ENCODE measurements around the gene MUC5B. TPM values are rescaled to one million over a fixed set of nuclear protein-coding genes. Genes with fewer than 3 reads are reported as not detected.

The MUC5B gene
- total RNA-seq, 1 donor from 2014 or later: not detected

DNA sequence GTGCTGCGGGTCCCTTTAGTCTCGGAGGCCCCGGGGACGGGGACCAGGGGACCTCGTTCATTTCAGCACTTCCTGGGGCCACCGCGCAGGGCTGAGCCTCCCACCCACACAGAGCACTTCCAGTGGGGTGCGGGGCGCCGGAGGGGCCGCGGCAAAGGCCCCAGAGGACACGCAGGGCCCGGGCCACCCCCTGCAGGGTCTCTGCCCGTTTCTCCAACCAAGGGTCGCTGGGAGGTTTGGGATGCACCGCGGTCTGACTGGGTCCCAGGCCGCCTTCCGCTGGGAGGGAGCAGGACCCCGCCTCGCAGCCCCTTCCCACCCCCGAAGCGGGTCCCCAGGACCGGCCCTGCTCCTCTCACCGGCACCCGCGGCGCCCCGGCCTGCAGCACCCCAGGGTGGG lies 49.1 kb downstream of the MUC5B start:
- Mint-ChIP-seq H3K4me1 (ENCODE audit: low read depth) (no peaks in the 10 kb centered on the region), H3K9me3 (ENCODE audit: low read depth) (no peaks in the 10 kb centered on the region), H3K4me3 (ENCODE audit: low read depth) (no peak overlapping the region), H3K27me3 (no peaks in the 10 kb centered on the region), H3K27ac (no peak overlapping the region), H3K36me3 (ENCODE audit: insufficient read depth) (peaks cover 6% of the 10 kb centered on the region)
- TF ChIP-seq CTCF (IDR thresholded peaks at IDR 0.05; ENCODE audit: unreplicated experiment): no peak
- no peak for DNase-seq (ENCODE audit: low spot score, unreplicated experiment)

GRCh38 chr11:1272531-1272930 lies 49.7 kb downstream of the MUC5B start:
- Mint-ChIP-seq H3K9me3 (ENCODE audit: low read depth) (no peaks in the 10 kb centered on the region), H3K27me3 (no peaks in the 10 kb centered on the region), H3K4me3 (ENCODE audit: low read depth) (no peak overlapping the region), H3K27ac (no peak overlapping the region), H3K36me3 (ENCODE audit: insufficient read depth) (peaks cover 8% of the 10 kb centered on the region), H3K4me1 (ENCODE audit: low read depth) (no peaks in the 10 kb centered on the region)
- DNase-seq (ENCODE audit: low spot score, unreplicated experiment): no peak
- no peak for TF ChIP-seq CTCF (IDR thresholded peaks at IDR 0.05; ENCODE audit: unreplicated experiment)

DNA sequence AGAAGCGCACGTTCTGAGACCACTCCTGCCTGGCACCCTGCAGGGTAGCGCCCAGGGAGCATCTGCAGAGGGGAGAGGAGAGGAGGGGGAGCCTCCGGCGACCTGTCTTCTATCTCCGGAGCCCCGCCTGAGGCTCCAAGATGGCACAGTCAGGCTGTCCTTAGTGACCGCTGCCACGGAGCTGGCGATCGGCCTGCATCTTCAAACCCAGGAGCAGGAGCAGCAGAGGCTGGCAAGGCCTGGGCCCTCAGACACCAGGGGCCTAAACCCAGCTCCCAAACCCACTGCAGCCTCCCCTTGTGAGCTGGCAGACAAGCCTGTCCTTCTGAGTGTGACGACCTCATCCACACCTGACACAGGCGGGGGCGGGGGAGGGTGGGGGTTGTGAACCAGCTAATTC lies 51.6 kb downstream of the MUC5B start:
- DNase-seq (ENCODE audit: low spot score, unreplicated experiment): no peak
- Mint-ChIP-seq H3K27me3 (no peaks in the 10 kb centered on the region), H3K27ac (no peak overlapping the region), H3K4me3 (ENCODE audit: low read depth) (no peak overlapping the region), H3K9me3 (ENCODE audit: low read depth) (no peaks in the 10 kb centered on the region), H3K36me3 (ENCODE audit: insufficient read depth) (peaks cover 9% of the 10 kb centered on the region), H3K4me1 (ENCODE audit: low read depth) (no peaks in the 10 kb centered on the region)
- no peak for TF ChIP-seq CTCF (IDR thresholded peaks at IDR 0.05; ENCODE audit: unreplicated experiment)

DNA sequence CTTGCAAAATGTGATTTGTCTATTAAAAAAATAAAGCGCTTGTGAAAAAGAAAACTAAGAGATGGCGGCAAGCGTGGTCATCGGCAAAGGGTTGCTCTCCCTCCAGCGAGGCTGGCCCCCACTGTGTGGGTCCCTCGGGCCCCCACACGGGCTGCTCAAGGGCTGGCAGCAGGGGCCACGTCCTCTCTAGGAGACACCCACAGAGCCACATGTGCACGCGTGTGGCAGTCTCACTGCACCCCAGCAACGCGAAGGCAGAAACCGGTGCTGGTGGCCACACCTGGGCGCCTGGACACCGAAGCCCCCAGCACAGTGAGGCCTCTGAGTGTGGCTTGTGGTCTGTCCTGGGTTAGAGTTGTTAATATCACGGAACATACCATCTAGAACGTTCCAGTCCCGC lies 52.2 kb downstream of the MUC5B start:
- Mint-ChIP-seq H3K36me3 (ENCODE audit: insufficient read depth) (peaks cover 9% of the 10 kb centered on the region), H3K4me1 (ENCODE audit: low read depth) (no peaks in the 10 kb centered on the region), H3K27me3 (no peaks in the 10 kb centered on the region), H3K27ac (no peak overlapping the region), H3K4me3 (ENCODE audit: low read depth) (no peak overlapping the region), H3K9me3 (ENCODE audit: low read depth) (no peaks in the 10 kb centered on the region)
- DNase-seq (ENCODE audit: low spot score, unreplicated experiment): no peak
- no peak for TF ChIP-seq CTCF (IDR thresholded peaks at IDR 0.05; ENCODE audit: unreplicated experiment)

DNA sequence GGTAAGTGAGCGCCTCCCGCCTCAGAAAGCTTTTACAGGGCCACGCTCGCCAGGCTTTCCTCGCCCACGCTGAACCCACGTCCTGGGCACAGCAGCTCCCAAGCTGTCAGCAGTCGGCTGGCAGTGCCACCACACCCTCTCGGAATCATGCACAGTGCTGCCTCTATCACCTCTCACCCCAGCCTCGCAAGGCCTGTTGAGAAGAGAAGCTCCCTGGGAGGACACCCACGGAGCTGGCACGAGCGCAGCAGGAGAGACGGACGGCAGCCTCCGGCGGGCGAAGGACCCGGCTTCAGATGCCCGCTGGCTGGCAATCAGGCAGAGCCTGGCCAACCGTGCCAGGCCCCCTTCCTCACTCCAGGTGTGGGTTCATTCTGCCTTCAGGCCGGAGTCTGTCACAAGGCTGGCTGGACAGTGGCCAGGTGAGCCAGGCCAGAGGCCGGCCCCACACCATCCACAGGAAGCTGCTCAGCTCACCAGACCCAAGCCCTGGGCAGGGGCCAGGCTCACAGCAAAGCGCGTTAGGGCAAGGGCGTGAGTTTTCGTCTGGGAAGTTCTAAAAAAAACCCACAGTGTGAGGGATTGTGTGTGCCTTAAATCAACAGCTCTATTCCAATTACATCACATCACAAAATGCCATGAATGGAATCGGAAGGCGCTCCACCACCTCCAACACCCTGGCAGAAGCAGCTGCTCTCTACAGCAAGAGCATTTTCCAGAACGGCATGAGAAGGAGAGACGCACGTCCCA lies 53.4 kb downstream of the MUC5B start:
- no peaks in the 10 kb centered on the region for H3K9me3 Mint-ChIP-seq (ENCODE audit: low read depth)
- no peak overlapping the region for H3K4me3 Mint-ChIP-seq (ENCODE audit: low read depth)
- H3K27me3 Mint-ChIP-seq: no peaks in the 10 kb centered on the region
- DNase-seq (ENCODE audit: low spot score, unreplicated experiment): no peak
- peaks cover 9% of the 10 kb centered on the region for H3K36me3 Mint-ChIP-seq (ENCODE audit: insufficient read depth)
- no peak overlapping the region for H3K27ac Mint-ChIP-seq
- H3K4me1 Mint-ChIP-seq (ENCODE audit: low read depth): no peaks in the 10 kb centered on the region
- no peak for TF ChIP-seq CTCF (IDR thresholded peaks at IDR 0.05; ENCODE audit: unreplicated experiment)

Measured in progenitor cell of endocrine pancreas (in vitro differentiated cells).